ENCODE data around the gene B4GALNT1. TPM values are rescaled to one million over a fixed set of nuclear protein-coding genes. Genes with fewer than 3 reads are reported as not detected.

Gene B4GALNT1
- total and polyA plus RNA-seq, 4 donors: 0.11 to 0.30 (median 0.25) TPM; not detected in 1

DNA sequence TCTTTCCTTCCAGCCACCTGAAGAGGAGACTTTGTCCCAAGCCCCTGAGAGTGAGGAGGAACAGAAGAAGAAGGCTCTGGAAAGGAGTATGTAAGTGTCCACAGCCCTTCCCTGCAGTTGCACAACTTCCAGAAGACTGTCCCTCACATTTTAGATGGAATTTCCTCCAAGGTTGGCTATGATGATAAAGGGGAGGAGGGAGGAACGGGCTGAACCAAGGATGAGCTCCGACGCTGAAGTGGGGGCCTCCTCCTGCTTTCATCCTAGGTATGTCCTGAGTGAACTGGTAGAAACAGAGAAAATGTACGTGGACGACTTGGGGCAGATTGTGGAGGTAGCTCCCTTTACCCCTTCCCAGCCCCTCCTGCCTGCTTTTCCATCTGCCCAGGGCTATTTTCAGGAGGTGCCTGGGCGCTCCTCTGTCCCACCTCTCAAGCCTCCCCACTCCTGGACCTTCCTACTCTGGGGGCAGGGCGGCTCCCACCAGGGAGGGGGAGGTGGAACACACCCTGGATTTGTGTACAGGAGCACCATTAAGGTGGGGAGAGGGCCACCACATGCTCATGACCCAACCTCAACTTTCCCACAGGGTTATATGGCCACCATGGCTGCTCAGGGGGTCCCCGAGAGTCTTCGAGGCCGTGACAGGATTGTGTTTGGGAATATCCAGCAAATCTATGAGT is 19.4 kb downstream of the B4GALNT1 start:
- no peak for TF ChIP-seq FOXA2 (IDR thresholded peaks at IDR 0.05)
- no peak for TF ChIP-seq EGR1 (IDR thresholded peaks at IDR 0.05; ENCODE audit: low read depth in 2 of 2)
- TF ChIP-seq, protein P1, sequence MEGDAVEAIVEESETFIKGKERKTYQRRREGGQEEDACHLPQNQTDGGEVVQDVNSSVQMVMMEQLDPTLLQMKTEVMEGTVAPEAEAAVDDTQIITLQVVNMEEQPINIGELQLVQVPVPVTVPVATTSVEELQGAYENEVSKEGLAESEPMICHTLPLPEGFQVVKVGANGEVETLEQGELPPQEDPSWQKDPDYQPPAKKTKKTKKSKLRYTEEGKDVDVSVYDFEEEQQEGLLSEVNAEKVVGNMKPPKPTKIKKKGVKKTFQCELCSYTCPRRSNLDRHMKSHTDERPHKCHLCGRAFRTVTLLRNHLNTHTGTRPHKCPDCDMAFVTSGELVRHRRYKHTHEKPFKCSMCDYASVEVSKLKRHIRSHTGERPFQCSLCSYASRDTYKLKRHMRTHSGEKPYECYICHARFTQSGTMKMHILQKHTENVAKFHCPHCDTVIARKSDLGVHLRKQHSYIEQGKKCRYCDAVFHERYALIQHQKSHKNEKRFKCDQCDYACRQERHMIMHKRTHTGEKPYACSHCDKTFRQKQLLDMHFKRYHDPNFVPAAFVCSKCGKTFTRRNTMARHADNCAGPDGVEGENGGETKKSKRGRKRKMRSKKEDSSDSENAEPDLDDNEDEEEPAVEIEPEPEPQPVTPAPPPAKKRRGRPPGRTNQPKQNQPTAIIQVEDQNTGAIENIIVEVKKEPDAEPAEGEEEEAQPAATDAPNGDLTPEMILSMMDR (IDR thresholded peaks at IDR 0.05; ENCODE audit: low read depth, low read length, missing input control): no peak
- no peak for TF ChIP-seq GABPA (IDR thresholded peaks at IDR 0.05 in 1 of 2, conservative IDR thresholded peaks at IDR 0.05 in 1 of 2)
- no peak for TF ChIP-seq JUND (IDR thresholded peaks at IDR 0.05)
- TF ChIP-seq, protein P2, sequence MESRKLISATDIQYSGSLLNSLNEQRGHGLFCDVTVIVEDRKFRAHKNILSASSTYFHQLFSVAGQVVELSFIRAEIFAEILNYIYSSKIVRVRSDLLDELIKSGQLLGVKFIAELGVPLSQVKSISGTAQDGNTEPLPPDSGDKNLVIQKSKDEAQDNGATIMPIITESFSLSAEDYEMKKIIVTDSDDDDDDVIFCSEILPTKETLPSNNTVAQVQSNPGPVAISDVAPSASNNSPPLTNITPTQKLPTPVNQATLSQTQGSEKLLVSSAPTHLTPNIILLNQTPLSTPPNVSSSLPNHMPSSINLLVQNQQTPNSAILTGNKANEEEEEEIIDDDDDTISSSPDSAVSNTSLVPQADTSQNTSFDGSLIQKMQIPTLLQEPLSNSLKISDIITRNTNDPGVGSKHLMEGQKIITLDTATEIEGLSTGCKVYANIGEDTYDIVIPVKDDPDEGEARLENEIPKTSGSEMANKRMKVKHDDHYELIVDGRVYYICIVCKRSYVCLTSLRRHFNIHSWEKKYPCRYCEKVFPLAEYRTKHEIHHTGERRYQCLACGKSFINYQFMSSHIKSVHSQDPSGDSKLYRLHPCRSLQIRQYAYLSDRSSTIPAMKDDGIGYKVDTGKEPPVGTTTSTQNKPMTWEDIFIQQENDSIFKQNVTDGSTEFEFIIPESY (IDR thresholded peaks at IDR 0.05): no peak
- TF ChIP-seq, protein P3, sequence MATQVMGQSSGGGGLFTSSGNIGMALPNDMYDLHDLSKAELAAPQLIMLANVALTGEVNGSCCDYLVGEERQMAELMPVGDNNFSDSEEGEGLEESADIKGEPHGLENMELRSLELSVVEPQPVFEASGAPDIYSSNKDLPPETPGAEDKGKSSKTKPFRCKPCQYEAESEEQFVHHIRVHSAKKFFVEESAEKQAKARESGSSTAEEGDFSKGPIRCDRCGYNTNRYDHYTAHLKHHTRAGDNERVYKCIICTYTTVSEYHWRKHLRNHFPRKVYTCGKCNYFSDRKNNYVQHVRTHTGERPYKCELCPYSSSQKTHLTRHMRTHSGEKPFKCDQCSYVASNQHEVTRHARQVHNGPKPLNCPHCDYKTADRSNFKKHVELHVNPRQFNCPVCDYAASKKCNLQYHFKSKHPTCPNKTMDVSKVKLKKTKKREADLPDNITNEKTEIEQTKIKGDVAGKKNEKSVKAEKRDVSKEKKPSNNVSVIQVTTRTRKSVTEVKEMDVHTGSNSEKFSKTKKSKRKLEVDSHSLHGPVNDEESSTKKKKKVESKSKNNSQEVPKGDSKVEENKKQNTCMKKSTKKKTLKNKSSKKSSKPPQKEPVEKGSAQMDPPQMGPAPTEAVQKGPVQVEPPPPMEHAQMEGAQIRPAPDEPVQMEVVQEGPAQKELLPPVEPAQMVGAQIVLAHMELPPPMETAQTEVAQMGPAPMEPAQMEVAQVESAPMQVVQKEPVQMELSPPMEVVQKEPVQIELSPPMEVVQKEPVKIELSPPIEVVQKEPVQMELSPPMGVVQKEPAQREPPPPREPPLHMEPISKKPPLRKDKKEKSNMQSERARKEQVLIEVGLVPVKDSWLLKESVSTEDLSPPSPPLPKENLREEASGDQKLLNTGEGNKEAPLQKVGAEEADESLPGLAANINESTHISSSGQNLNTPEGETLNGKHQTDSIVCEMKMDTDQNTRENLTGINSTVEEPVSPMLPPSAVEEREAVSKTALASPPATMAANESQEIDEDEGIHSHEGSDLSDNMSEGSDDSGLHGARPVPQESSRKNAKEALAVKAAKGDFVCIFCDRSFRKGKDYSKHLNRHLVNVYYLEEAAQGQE (IDR thresholded peaks at IDR 0.05): no peak
- TF ChIP-seq HNF4A (conservative IDR thresholded peaks at IDR 0.05): no peak
- TF ChIP-seq, protein P4, sequence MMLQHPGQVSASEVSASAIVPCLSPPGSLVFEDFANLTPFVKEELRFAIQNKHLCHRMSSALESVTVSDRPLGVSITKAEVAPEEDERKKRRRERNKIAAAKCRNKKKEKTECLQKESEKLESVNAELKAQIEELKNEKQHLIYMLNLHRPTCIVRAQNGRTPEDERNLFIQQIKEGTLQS (IDR thresholded peaks at IDR 0.05): no peak
- no peak for TF ChIP-seq HNF4G (IDR thresholded peaks at IDR 0.05)
- TF ChIP-seq RAD21 (IDR thresholded peaks at IDR 0.05): no peak
- TF ChIP-seq SP1 (IDR thresholded peaks at IDR 0.05): no peak
- TF ChIP-seq RXRA (IDR thresholded peaks at IDR 0.05): no peak
- no peak for TF ChIP-seq YY1 (IDR thresholded peaks at IDR 0.05)
- no peak for TF ChIP-seq MAX (IDR thresholded peaks at IDR 0.05)
- TF ChIP-seq TAF1 (conservative IDR thresholded peaks at IDR 0.05): no peak
- TF ChIP-seq FOXA1 (IDR thresholded peaks at IDR 0.05): no peak
- TF ChIP-seq NR2F2 (IDR thresholded peaks at IDR 0.05): no peak
- Histone ChIP-seq H3K4me1 (ENCODE audit: control insufficient read depth in 4 of 4, insufficient read depth in 4 of 4, low read length in 3 of 4) (peaks cover 0 to 12% (median 11%) of the 10 kb centered on the region in 4 donors), H3K27ac (ENCODE audit: low read depth in 1 of 2, low read length in 2 of 2) (no peak overlapping the region), H3K9me3 (ENCODE audit: control insufficient read depth in 4 of 4, low read length in 3 of 4) (no peaks in the 10 kb centered on the region), H3K4me3 (ENCODE audit: low read depth in 1 of 3, low read length in 3 of 3) (no peak overlapping the region), H3K27me3 (ENCODE audit: control insufficient read depth in 4 of 4, insufficient read depth in 4 of 4, low read length in 3 of 4) (peaks cover 0 to 8% (median 4%) of the 10 kb centered on the region in 4 donors), H3K9ac (ENCODE audit: low read depth in 1 of 2, low read length in 2 of 2) (no peak overlapping the region), H3K36me3 (ENCODE audit: control insufficient read depth in 4 of 4, insufficient read depth in 3 of 4, low read depth in 1 of 4, low read length in 3 of 4) (no peaks in the 10 kb centered on the region)
- WGBS: 79% methylated on average over 10 of the region's 10 CpGs
- DNase-seq (ENCODE audit: low spot score): no peak

All from liver (tissue), 9 donors.